Islet of Langerhans (tissue), 1 donor: Measurements from ENCODE around the gene GRIN2A.

Source experiments
- FAIRE-seq: peaks from one replicate; lab custom pipeline; 2011; peaks lifted over from hg19 to GRCh38; lab: Jason Lieb, UNC

The GRIN2A gene

DNA sequence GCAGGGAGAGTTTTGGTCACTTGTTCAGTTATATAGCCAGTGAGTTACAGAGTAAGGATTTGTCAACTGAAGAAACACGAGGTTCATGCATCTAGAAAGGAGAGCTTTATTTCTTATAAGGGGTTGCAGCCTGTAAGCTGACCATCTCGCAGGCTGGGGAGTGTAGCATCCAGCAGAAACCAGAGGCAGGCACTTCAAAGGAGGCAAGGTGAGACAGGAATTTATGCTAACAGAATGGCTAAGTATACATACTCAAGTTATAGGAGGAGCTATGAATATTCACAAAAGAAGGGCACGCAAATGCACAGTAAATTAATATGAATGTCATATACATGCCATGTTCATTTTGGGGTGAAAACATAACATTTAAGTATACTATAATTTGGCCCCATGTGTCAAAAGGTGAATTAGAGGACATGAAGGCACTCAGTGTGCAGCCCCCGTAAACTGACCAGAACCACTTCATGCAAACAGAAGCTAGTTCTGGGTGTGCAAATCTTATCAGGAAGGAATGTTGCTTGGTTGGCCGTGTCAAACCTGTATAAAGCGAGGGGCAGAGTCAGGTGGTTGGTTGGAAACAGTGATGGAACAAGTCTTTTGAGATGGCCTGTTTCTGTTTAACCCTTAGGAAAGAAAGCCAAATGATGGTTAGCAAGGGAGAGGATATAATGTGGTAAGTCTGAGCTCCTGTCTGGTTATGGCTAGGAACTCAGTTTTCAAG, 97.0 kb downstream of the GRIN2A start:
- no peak for FAIRE-seq

GRCh38 chr16:10083301-10083700, 98.9 kb downstream of the GRIN2A start:
- FAIRE-seq = no peak

DNA sequence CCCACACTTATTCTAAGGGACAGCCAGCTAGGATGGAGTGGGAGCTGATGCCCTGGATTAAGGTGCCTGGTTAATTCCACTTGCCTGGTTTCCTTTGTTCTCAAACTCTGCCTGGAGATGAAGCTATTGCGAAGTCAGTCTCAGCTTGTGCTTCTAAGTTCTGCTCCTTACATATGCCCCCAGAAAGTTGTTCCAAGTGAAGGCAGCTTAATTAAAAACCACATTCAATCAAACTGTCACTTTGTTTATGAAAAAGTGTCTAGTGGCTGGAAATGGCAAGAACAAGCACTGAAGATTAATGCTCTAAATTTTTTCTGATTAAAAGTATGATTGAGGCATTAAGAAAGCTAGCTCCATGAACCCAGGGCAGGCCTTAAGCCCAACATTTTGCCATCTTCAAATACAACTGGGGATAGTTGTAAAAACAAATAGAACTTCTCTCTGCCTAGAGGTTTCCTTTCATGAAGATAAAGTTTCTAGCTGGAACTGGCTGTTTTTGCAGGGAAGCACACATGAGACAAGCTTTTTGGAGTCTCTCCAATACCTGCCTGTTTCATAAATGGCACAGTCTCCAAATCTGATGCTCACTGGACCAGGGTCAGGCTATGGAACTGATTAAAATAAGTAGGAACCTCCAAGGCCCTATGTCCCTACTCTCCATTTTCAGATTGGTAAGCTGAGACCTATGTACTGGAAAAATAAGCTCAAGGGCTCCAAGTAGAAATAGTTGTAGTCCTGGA, 100.9 kb downstream of the GRIN2A start:
- FAIRE-seq = no peak

GRCh38 chr16:10080051-10080772, 102.0 kb downstream of the GRIN2A start:
- peak; percentile 89 for FAIRE-seq

- FAIRE-seq = no peak
Observed at GRCh38 chr16:10078541-10078949, 103.7 kb downstream of the GRIN2A start.

GRCh38 chr16:10077861-10078260, 104.4 kb downstream of the GRIN2A start:
- no peak for FAIRE-seq

- FAIRE-seq = no peak
Observed at GRCh38 chr16:10076037-10076436, 106.2 kb downstream of the GRIN2A start.

DNA sequence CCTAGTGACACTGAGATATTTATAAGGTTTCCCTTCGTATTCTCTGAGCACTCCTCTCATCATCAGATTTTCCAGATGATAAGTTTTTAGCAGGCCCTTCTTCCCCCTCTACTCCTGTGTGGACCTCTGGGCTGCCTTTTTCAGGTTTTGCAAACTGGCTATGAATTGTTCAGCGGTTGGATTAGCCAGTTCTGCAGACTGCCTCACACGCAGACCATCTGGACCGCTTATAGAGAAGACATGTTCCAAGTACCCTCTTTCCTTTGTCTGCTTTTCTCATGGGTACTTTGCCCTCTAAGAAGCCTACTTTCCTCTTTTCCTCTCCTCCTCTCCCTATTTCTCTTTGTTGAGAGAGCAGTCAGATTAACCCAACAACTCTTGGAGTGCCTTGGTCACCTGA, 111.6 kb downstream of the GRIN2A start:
- no peak for FAIRE-seq

- no peak for FAIRE-seq
Observed at GRCh38 chr16:10069374-10069773, 112.9 kb downstream of the GRIN2A start.

DNA sequence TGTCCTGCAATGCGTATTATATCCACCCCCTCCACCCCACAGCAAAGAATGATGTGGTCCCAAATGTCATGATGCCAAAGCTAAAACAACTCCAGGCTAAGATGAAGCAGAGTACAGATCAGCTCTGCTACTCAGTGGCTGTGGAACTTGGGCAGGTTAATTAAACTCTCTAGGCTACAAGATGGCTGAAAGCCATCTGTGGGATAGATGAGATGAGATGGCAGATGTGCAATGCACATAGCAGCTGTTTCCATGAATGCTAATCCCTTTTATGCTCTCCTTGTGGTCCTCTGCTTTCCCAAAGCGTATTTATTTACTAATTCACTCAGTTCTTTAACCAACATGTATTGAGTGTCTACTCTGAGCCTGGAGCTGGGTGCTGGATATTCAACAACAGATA, 114.4 kb downstream of the GRIN2A start:
- FAIRE-seq = no peak

GRCh38 chr16:10067406-10067805, 114.8 kb downstream of the GRIN2A start:
- no peak for FAIRE-seq

DNA sequence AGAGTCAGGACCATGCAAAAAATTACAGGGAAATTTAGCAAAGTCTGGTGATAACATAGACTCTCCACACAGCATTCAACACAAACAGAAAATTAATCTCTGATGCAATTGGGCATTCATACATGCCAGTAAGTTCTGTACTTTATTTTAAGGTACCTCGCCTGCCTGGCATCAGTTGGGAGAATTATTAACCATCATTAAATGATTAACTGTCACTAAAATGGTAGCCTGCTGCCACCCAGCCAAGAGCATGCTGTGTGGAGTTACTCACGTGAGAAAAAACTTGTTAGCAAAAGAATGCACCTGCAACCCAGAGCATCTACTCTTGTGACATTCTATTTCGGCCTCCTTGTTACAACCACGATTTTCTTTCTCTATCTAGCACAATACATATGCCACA, 117.2 kb downstream of the GRIN2A start:
- FAIRE-seq = no peak

- FAIRE-seq = no peak
Observed at GRCh38 chr16:10048850-10049249, 133.4 kb downstream of the GRIN2A start.

DNA sequence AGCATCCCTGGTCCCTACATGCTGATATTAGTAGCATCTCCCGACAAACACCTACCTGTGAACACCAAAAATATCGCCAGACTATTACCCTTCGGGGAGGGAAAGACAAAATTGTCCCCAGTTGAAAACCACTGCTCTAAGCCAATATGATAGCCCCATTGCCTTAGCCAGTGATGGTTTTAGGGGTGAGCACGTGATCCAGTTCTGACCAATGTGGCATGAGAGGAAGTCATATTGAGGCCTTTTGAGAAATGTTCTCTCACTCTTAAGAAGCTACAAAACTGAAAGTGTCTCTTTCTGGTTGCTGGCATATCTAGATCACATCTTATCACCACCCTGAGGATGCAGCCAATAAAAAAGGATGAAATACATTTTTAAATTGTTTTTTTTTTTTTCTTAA, 136.3 kb downstream of the GRIN2A start:
- no peak for FAIRE-seq

DNA sequence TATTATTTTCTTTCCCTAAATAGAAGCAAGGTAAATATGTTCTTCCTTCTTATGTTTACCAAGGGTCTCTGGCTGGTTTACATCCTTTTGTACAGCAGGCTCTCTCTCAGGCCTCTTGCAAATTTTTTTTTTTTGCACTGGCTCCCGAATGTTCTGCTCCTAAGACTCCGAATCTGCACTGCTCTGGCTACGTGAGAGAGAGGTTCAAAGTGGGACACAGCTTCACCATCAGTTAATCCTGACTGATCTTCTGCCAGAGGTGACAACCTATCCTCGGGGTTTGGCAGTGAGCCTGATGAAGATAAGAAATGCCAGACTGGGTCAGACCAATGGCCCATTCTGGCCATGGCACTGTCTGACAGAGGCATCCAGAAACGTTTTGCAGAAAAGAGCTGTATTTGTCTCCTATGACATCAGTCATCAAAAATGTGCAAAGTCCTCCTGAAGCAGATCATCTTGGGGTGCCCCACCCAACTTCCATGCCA, 136.9 kb downstream of the GRIN2A start:
- no peak for FAIRE-seq

- no peak for FAIRE-seq
Observed at GRCh38 chr16:10040136-10041080, 141.8 kb downstream of the GRIN2A start.

DNA sequence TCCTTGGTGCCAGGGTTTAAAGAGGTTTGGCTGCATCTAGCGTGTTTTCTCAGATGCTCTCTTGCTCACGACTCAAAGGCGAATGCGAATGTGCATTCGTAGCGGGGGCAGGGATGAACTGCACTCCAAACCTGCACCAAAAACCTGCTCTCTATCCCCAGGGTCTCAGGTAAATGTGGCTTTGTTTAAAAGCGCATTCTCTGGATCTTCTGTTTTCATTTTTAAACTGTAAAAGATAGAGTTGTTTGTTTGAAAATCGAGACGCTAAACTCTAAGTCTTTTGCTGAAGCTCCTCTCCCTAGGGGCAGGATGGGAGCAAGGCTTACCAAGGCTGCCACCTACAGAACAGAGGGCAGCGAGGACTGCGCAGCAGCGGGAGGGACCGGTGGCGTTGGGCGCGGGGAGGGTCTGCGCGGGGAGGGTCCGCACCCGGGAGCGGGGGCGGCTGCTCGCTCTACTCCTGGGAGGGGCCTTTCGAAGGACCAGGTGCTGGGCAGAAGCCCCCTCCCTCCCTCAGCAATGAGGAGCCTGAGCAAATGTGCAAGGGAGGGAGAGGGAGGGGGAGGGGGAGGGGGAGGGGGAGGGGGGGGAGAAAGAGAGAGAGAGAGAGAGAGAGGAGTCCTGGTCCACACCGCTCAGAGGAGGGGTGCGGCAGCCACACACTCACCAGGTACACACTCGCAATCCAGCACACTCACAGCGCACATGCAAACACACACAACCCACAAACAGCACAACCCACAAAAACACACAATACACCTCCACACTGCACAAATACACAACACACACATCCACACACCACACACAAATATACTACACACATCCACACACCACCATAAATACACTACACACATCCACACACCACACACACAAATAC, 142.8 kb downstream of the GRIN2A start:
- no peak for FAIRE-seq

DNA sequence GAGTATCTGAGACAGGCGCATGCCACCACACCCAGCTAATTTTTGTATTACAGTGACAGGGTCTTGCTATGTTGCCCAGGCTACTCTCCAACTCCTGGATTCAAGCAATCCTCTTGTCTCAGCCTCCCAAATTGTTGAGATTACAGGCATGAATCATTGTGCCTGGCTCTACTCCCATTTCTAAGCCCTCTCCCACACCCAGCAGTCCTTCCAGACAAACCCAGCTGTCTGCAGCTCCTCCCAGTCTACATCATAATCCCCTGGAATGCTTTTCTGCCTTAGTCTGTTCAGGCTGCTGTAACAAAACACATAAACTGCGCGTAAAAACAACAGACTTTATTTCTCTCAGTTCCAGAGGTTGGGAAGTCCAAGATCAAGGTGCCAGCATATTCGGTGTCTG, 144.5 kb downstream of the GRIN2A start:
- FAIRE-seq = no peak

DNA sequence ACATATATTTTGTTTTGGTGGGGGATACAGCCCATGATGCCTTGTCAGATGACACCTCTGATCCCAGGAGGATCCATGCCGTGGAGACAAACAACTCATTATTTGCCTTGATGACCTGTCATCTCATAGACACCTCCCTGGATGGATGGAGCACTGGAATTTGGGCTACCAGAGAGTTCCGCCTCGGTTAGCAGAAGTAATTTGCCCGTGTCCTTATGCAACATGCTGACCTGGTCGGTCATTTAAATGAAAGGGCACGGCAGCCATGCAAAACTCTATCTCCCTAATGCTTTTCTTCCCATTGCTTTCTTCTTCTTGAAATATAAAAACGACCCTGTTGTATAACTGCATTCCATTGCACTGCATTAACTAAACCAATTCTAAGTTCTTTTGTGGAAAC, 145.3 kb downstream of the GRIN2A start:
- FAIRE-seq = no peak

GRCh38 chr16:10033556-10033955, 148.7 kb downstream of the GRIN2A start:
- FAIRE-seq = no peak

GRCh38 chr16:10031955-10032354, 150.3 kb downstream of the GRIN2A start:
- no peak for FAIRE-seq
